HG03103 (cell line): ENCODE data around the gene FHOD1.

Experiments used
- ATAC-seq: cut with Tn5 transposase; IDR thresholded peaks from one replicate; pipeline ENCODE4 v1.9.1; 2021; ENCODE audit warnings: low read depth; ENCODE audit not compliant: unreplicated experiment

FHOD1 gene

DNA sequence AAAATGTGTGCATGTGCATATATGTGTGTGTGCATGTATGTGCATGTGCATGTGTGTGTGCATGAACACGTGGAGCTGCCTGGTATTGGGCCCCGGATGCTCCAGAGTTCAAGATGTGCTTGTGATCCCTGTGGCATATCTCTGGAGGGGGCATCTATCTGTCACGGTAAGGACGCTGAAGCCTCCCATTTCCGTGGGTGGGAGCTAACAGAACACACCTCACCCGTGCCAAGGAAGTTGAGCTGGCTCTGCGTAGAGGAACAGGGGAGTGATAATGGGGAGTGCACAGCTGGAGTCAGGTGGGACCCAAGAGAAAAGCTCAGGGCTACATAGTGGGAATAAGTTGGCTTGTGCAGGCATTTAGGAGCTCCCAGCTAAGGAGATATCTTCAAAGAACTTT is 35.6 kb downstream of the FHOD1 start:
- ATAC-seq = no peak

DNA sequence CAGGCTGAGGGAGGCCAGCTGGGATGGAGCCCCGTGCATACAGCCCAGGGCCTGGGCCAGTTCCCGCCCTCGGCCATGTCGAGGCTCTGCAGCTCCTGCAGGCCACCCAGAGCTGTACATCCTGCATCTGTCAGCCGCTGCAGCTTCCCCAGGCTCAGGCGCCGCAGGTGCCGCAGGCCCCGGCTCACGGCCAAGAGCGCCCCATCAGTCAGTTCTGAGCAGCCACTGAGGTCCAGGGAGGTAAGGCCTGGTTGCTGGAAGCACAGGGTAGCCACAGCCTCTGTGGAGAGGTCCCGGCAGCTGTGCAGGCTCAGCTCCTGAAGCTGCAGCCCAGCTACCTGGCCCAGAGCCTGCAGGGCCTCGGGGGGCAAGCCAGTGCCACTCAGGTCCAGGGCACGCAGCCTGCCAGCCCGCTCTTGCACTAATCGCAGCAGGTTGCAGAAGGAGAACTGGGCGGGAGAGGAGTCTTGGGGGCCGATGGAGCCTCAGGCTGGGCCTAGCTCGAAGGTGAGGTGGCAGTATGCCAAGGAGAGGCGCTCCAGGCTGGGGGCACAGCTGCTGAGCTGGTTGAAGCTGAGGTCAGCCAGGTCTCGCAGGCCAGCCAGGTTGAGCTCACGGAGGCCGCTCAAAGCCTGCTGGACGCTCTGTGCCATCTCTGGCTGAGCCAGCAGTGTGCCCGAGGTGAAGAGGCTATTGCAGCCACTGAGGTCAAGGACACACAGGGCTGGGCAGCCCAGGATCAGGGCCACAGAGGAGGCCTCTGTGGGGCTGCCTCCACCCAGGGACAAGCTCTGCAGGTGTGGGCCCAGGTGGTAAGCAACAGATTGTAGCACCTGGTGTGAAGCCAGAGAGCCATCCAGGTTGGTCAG is 37.0 kb downstream of the FHOD1 start:
- ATAC-seq = no peak

DNA sequence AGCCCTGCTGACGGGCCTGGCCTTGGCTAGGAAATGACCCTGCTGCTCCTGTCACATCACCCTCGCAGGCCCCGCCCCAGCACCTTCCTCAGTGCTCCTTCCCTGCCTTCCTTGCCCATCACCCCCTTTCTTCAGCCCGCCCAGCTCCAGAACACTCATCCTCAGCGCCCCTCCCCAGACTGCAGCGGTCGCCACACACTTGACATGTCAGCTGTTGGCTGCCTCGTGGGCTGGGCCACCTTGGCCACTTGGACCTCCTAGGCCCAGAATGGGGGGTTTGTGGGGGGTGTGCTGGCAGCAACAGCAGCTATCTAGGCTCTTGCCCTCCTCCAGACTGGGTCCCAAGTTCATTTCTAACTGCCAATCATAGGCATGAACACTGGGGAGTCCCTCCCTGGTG is 37.7 kb downstream of the FHOD1 start:
- ATAC-seq = no peak

DNA sequence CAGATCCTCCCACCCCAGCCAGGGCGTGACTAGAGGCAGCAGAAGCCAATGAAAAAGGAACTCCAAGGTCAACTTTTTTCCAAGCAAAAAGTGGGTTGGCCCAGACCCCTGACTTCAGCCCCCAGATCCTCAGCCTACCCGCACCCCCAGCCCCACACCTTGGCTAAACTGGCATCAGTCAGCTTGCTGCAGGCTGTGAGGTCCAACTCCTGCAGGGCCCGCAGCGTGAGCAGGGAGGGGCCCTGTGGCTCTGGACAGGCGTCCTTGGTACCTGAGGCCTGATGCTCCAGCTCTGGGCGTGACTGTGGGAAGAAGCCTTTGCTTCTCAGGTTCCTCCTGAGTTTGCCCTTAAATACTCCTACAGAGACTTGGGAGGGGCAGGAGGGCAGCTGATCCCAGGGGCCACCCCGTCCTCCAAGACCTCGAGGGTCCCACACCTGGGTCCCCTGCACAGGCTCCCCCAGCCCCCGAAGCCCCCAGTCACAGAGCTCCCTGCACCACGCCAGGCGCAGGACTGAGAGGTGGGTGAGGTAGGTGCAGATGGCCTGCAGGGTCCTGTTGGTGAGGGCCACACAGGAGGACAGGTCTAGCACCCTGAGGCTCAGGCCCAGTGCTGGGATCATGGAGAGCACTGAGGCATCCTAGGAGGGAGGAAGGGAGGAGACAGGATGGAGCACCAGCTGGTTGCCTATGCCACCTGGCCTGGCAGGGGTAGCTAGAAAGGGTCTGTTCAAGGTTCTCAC is 39.0 kb downstream of the FHOD1 start:
- ATAC-seq = no peak

DNA sequence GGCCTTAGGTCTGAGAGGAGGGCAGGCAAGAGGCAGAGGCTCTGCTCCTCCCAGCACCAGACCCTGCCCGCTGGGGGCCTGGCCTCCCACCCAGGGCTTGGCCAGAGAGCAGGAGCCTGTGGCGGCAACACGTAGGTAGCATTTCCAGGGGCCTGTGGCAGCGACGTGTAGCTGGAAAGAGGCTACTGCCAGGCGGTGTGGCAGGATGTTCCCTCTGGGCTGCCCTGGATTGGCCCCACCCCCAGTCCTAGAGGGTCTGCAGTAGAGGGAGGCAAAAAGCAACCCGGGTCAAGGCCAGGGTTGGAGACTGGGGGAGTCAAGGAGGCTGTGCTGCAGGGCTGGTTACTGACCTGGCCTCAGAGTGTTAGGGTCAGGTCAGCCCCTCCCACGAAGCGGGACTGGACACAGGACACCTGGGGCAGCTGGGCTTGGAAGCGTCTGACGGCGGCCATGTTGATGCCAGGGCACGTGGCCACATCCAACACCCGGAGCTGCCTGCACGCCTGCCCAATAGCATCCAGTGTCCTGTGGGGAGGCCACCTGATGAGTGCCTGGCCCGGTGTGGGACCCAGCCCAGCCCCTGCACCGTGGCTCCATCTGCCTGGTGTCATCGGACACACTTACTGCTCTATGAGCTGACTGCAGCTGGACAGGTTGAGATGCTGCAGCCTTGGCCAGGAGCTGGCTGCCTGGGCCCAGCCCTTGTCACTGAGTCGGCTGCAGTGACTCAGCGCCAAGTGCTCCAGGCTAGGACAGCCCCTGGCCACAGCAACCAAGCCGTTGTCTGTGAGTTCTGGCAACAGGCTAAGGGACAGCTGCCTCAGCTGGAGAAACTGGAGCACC is 39.8 kb downstream of the FHOD1 start:
- ATAC-seq = no peak

DNA sequence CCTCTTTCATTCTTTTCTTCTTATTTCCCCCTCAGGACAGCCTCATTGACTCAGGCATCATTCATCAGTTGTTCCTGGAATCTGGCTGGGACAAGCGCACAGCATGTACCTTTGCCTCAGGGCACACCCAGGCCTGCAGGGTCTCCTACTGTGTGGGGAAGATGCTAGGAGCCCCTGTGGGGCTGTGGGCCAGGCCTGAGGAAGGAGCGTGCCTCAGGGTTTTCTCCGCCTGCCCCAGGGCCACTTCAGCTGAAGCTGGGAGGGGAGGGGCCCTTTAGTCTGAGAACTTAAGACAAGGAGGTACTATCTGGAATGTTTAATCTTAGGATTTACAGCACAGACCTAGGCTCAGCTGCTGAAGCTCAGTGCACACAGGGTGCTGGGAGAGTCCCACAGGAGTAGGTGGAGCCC is 40.4 kb downstream of the FHOD1 start:
- ATAC-seq = no peak

DNA sequence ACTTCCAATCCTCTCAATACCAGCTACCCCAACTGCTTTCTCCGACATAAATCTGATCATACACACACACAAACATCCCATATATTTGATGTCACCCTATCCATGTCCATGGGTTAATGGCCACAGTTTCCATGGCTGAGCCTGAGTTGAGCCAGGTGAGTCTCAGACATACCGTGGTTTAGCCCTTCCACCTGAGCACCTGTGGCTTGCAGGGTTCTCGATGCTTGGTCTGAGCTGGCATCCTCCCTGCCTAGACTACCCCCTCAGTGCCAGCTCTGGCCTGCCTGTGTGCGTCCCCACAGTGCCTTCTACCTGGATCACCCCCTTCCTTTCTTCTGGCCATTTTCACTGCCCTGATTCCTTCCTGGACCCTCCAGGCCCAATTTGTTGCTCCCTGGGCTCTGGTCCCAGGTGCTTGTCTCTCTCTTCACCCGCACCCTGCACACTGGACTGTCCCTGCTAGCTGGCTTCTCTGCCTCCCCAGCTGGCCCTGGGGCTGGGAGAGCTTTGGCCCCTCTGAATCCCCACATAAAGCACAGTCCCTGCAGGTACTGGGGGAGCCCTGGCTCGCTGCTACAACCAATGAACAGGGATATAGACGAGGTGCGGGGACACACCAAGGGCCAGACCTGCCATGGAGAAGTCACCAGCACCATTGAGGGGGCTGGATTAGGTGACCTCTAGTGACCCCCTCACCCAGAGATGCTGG is 41.0 kb downstream of the FHOD1 start:
- ATAC-seq = no peak

GRCh38 chr16:67204076-67204475 is 43.2 kb downstream of the FHOD1 start:
- no peak for ATAC-seq

GRCh38 chr16:67202956-67203493 is 44.3 kb downstream of the FHOD1 start:
- no peak for ATAC-seq

GRCh38 chr16:67202426-67202825 is 44.9 kb downstream of the FHOD1 start:
- ATAC-seq = no peak

DNA sequence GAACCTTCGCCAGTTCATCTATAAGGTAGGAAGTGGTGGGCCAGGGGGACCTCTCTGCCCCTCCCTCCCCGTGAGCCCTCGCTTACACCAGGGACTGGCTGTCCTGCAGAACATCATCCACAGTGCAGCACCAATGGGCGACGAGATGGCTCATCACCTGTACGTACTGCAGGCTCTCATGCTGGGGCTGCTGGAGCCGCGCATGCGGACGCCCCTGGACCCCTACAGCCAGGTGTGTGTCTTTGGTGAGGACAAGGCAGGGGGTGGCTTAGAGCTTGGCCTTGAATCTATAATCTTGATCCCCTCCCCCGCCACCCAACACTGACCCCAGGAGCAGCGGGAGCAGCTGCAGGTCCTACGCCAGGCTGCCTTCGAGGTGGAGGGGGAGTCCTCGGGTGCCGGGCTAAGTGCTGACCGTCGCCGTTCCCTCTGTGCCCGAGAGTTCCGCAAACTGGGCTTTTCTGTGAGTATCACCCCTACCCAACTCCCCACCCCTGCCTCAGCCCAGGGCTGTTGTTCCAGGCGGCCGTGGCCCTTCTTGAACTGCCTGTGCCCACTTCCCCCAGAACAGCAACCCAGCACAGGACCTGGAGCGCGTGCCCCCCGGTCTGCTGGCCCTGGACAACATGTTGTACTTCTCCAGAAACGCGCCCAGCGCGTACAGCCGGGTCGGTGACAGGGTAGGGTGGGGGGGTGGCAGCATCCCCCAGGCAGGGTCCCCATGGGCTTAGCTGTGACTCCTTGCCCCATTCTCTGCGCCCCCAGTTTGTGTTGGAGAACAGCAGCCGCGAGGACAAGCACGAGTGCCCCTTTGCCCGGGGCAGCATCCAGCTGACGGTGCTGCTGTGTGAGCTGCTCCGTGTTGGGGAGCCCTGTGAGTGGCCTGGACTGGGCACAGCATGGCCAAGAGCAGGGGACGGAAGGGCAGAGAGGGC is 45.6 kb downstream of the FHOD1 start:
- no peak for ATAC-seq

DNA sequence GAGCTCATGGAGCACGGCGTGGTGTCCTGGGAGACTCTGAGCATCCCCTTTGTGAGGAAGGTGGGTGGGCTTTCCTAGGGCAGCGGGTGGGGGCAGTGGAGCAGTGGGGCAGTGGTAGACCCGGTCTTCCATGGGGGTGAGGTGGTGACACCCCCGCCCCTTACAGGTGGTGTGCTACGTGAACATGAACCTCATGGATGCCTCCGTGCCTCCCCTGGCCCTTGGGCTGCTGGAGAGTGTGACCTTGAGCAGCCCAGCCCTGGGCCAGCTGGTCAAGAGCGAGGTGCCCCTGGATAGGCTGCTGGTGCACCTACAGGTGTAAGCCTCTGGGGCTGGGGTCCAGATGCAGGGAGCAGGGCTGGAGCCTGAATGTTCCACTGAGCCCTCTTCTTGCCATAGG is 46.8 kb downstream of the FHOD1 start:
- no peak for ATAC-seq

DNA sequence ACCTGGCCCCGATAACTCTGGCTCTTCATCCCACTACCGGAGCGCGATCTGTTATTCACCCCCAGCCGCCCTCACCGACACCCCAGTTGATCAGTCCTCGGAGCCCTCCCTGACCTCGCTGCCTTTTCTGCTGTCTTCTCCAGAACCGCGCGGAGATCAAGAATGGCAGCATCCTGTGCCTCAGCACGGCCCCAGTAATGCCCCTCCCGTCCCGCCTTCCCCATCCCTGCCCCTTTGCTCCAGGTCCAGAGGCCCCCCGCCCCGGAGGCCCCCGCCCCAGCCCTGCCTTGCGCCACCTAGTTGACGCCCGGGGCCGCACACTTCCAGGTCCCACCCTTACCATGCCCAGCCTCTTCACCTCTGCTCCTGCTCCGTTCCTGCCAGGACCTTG is 47.5 kb downstream of the FHOD1 start:
- no peak for ATAC-seq

DNA sequence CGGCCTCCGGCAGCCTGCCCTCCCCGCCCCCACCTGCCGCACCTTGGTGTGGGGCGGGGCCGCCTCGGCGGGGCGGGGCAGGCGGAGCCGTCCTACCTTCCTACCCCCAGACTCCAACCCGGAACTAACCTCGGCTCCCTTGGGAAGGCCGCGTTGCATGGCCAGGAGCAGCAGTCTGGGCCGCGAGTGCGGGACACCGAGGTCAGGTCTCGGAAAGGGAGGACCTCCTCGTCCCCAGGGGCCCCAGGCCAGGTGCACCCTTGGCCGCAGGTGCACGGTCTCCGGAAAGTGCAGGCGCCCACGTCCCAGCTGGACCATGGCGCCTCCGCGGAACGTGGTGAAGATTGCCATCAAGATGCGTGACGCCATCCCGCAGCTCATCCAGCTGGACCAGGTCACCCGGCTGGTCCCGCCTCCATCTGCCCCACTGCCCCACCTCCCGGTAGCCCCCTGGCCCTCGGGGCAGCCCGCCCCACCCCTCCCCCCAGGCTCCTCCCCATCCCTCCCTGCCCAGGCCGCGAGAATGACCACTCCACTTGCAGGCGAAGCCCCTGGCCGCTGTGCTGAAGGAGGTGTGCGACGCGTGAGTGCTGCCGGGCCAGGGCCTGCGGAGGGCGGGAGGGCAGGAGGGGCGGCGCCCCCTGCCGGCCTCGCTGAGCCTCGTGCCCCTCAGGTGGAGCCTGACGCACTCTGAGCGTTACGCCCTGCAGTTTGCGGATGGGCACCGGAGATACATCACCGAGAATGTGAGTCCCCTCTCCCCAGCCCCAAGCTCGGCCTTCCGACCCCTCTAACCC is 48.1 kb downstream of the FHOD1 start, which contains the start of gene ELMO3:
Gene ELMO3, plus strand, starts transcription at position 121 of the 797 bp plus-strand sequence. Its CDS starts 196 bp downstream, at position 317.
- no peak for ATAC-seq

DNA sequence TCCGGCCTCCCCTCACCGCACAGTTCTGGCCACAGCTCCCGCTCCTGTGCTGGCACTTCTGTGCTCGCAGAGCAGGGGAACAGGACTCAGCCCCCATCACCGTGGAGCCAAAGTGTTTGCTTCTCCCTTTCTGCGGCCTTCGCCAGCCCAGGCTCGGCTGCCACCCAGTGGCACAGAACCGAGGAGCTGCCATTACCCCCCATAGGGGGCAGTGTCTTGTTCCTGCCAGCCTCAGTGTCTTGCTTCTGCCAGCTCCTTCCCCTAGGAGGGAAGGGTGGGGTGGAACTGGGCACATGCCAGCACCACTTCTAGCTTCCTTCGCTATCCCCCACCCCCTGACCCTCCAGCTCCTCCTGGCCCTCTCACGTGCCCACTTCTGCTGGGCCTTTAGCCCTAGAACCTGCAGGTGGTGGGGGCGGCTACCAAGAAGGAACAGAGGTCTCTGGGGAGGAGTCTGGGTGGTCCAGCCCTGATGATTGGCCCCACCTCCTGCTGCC is 49.0 kb downstream of the FHOD1 start:
- no peak for ATAC-seq

DNA sequence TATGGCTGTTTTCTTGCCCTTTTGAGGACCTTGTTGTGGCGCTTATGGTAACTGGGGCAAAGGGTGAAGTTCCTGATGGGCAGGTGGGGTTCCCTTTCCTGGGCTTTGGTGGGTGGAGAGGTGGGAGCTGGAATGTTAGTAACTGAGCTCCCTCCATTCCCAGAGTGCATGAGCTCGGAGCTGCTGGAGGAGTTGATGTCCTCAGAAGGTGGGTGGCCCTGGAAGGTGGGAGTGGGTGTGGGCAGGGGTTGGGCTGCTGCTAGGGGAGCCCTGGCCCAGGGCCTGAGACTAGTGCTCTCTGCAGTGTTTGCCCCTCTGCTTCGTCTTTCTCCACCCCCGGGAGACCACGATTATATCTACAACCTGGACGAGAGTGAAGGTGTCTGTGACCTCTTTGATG is 49.6 kb downstream of the FHOD1 start:
- no peak for ATAC-seq

DNA sequence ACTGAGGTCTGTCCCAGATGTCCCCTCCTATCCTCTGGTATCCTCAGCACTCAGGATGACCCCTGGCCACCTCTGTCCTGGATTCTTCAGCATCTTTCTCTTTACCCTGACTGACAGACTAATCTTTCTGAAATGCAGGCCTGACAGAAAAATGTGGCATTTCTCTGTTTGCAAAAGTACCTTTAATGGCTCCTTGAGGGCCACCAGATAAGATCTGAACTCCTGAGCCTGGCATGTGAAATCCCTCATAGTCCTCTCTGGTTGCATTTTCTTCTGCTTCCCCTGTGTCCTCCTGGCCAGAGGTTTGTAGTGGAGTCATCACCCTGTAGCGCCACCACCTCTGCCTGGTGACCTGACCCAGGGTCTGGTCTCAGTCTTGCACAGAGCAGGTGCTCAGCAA is 50.4 kb downstream of the FHOD1 start:
- ATAC-seq = no peak

- no peak for ATAC-seq
Observed at GRCh38 chr16:67195676-67196075, 51.6 kb downstream of the FHOD1 start.
